ENCODE measurements around the gene GATAD2B.
"Not testable (repeated sequence)": the region's sequence is repeated elsewhere in the genome, so short reads cannot be mapped to it uniquely, and the experiment has no call there.

Gene GATAD2B

GRCh38 chr1:153793973-153794615, 128.7 kb downstream of the GATAD2B start:
- DNase-seq: no peak

GRCh38 chr1:153793261-153793972, 129.4 kb downstream of the GATAD2B start:
- no peak for DNase-seq

GRCh38 chr1:153792631-153793041, 130.1 kb downstream of the GATAD2B start:
- no peak for DNase-seq

- DNase-seq: no peak
Observed at GRCh38 chr1:153791648-153792253, 131.0 kb downstream of the GATAD2B start.

GRCh38 chr1:153790966-153791647, 131.7 kb downstream of the GATAD2B start:
- no peak for DNase-seq

- DNase-seq: no peak
Observed at GRCh38 chr1:153790313-153790965, 132.3 kb downstream of the GATAD2B start.

- no peak for DNase-seq
Observed at GRCh38 chr1:153789478-153790034, 133.2 kb downstream of the GATAD2B start.

- DNase-seq: no peak
Observed at GRCh38 chr1:153786038-153786790, 136.6 kb downstream of the GATAD2B start.

- peak; percentile 46 for DNase-seq
Observed at GRCh38 chr1:153783233-153784190, 139.3 kb downstream of the GATAD2B start.

- DNase-seq: not testable (repeated sequence)
Observed at GRCh38 chr1:153782648-153783047, 140.1 kb downstream of the GATAD2B start.

GRCh38 chr1:153780551-153780950, 142.2 kb downstream of the GATAD2B start:
- DNase-seq: no peak

GRCh38 chr1:153779781-153780541, 142.8 kb downstream of the GATAD2B start:
- DNase-seq: no peak

- no peak for DNase-seq
Observed at GRCh38 chr1:153778824-153779519, 143.8 kb downstream of the GATAD2B start.

GRCh38 chr1:153778051-153778823, 144.5 kb downstream of the GATAD2B start:
- no peak for DNase-seq

GRCh38 chr1:153777648-153778047, 145.1 kb downstream of the GATAD2B start:
- no peak for DNase-seq

GRCh38 chr1:153776845-153777370, 145.9 kb downstream of the GATAD2B start:
- no peak for DNase-seq

GRCh38 chr1:153776352-153776751, 146.4 kb downstream of the GATAD2B start:
- no peak for DNase-seq

All from NCI-H1436 treated with DMSO at 0.1 percent for 48 hours (cell line).